Measurements from ENCODE around the gene SOX8. TPM values are rescaled to one million over a fixed set of nuclear protein-coding genes. Genes with fewer than 3 reads are reported as not detected.

SOX8 gene
- total and polyA plus RNA-seq, 2 experiments from 2014 or later = 5.7 to 26.2 TPM

DNA sequence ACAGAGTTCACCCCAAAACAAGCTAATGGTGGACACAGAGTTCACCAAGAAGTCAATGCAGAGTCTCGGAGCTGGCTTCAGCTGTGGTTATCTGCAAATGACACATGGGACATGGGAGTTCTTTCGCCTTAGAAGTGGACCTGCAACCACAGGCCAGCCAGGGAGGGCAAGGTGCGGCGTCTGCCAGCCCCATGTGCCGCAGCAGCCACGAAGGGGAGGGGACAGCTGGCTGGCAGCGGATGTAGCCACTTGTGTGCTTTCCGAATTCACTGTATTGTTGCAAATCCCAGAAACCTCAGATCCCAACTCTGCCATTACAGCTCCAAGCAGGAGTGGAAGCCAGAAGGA is 35.5 kb upstream of the SOX8 start (continued):
- TF ChIP-seq, protein P1, sequence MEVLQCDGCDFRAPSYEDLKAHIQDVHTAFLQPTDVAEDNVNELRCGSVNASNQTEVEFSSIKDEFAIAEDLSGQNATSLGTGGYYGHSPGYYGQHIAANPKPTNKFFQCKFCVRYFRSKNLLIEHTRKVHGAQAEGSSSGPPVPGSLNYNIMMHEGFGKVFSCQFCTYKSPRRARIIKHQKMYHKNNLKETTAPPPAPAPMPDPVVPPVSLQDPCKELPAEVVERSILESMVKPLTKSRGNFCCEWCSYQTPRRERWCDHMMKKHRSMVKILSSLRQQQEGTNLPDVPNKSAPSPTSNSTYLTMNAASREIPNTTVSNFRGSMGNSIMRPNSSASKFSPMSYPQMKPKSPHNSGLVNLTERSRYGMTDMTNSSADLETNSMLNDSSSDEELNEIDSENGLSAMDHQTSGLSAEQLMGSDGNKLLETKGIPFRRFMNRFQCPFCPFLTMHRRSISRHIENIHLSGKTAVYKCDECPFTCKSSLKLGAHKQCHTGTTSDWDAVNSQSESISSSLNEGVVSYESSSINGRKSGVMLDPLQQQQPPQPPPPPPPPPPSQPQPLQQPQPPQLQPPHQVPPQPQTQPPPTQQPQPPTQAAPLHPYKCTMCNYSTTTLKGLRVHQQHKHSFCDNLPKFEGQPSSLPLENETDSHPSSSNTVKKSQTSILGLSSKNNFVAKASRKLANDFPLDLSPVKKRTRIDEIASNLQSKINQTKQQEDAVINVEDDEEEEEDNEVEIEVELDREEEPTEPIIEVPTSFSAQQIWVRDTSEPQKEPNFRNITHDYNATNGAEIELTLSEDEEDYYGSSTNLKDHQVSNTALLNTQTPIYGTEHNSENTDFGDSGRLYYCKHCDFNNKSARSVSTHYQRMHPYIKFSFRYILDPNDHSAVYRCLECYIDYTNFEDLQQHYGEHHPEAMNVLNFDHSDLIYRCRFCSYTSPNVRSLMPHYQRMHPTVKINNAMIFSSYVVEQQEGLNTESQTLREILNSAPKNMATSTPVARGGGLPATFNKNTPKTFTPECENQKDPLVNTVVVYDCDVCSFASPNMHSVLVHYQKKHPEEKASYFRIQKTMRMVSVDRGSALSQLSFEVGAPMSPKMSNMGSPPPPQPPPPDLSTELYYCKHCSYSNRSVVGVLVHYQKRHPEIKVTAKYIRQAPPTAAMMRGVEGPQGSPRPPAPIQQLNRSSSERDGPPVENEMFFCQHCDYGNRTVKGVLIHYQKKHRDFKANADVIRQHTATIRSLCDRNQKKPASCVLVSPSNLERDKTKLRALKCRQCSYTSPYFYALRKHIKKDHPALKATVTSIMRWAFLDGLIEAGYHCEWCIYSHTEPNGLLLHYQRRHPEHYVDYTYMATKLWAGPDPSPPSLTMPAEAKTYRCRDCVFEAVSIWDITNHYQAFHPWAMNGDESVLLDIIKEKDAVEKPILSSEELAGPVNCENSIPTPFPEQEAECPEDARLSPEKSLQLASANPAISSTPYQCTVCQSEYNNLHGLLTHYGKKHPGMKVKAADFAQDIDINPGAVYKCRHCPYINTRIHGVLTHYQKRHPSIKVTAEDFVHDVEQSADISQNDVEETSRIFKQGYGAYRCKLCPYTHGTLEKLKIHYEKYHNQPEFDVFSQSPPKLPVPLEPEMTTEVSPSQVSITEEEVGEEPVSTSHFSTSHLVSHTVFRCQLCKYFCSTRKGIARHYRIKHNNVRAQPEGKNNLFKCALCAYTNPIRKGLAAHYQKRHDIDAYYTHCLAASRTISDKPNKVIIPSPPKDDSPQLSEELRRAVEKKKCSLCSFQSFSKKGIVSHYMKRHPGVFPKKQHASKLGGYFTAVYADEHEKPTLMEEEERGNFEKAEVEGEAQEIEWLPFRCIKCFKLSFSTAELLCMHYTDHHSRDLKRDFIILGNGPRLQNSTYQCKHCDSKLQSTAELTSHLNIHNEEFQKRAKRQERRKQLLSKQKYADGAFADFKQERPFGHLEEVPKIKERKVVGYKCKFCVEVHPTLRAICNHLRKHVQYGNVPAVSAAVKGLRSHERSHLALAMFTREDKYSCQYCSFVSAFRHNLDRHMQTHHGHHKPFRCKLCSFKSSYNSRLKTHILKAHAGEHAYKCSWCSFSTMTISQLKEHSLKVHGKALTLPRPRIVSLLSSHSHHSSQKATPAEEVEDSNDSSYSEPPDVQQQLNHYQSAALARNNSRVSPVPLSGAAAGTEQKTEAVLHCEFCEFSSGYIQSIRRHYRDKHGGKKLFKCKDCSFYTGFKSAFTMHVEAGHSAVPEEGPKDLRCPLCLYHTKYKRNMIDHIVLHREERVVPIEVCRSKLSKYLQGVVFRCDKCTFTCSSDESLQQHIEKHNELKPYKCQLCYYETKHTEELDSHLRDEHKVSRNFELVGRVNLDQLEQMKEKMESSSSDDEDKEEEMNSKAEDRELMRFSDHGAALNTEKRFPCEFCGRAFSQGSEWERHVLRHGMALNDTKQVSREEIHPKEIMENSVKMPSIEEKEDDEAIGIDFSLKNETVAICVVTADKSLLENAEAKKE (CRISPR knock-in tag; IDR thresholded peaks at IDR 0.05) = no peak
- TF ChIP-seq, protein P2, sequence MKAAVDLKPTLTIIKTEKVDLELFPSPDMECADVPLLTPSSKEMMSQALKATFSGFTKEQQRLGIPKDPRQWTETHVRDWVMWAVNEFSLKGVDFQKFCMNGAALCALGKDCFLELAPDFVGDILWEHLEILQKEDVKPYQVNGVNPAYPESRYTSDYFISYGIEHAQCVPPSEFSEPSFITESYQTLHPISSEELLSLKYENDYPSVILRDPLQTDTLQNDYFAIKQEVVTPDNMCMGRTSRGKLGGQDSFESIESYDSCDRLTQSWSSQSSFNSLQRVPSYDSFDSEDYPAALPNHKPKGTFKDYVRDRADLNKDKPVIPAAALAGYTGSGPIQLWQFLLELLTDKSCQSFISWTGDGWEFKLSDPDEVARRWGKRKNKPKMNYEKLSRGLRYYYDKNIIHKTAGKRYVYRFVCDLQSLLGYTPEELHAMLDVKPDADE (IDR thresholded peaks at IDR 0.05) = no peak
- no peak for TF ChIP-seq NANOG (IDR thresholded peaks at IDR 0.05; ENCODE audit: borderline replicate concordance)
- no peak for TF ChIP-seq ZNF114 (CRISPR knock-in tag; IDR thresholded peaks at IDR 0.05)
- TF ChIP-seq, protein P3, sequence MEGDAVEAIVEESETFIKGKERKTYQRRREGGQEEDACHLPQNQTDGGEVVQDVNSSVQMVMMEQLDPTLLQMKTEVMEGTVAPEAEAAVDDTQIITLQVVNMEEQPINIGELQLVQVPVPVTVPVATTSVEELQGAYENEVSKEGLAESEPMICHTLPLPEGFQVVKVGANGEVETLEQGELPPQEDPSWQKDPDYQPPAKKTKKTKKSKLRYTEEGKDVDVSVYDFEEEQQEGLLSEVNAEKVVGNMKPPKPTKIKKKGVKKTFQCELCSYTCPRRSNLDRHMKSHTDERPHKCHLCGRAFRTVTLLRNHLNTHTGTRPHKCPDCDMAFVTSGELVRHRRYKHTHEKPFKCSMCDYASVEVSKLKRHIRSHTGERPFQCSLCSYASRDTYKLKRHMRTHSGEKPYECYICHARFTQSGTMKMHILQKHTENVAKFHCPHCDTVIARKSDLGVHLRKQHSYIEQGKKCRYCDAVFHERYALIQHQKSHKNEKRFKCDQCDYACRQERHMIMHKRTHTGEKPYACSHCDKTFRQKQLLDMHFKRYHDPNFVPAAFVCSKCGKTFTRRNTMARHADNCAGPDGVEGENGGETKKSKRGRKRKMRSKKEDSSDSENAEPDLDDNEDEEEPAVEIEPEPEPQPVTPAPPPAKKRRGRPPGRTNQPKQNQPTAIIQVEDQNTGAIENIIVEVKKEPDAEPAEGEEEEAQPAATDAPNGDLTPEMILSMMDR (conservative IDR thresholded peaks at IDR 0.05; ENCODE audit: low read depth in 2 of 2) = no peak

DNA sequence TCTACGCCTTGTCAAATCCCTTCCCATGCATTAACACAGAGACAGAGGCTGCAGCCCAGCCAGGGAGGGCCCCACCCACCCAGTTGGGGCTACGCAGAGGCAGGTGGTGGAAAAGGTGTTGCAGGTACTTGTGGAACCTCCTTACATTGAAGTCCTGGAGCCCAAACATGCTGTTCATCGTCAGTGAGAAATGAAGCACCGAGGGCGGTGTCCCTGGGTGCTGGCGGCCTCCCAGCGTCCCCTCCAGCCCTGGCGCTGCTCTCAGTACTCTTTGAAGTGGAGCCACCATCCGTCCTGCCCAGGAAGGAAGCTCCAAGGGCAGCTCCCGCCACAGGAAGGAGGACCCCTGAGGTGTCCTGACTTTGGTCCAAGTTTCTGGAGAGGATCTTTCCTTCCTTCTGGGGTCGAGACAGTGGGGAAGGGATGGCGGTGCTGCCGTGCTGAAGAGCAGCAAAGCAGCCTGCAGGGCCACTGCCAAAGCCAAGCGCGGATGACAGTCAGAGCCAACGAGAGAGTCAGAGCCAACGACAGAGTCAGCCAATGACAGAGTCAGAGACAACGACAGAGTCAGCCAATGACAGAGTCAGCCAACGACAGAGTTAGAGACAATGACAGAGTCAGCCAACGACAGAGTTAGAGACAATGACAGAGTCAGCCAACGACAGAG is 34.2 kb upstream of the SOX8 start:
- H3K4me3 ChIP-seq = no peak overlapping the region
- no peak overlapping the region for H2AFZ ChIP-seq
- DNase-seq (ENCODE audit: low spot score) (no peak), ATAC-seq (no peak)
- H3K4me1 Mint-ChIP-seq = no peaks in the 10 kb centered on the region
- H3K27me3 Mint-ChIP-seq (ENCODE audit: insufficient read depth, low read depth, poor library complexity) = peaks cover 8% of the 10 kb centered on the region
- H3K4me3 Mint-ChIP-seq = no peak overlapping the region
- no peak overlapping the region for H3K4me2 ChIP-seq
- no peaks in the 10 kb centered on the region for H3K4me1 ChIP-seq (ENCODE audit: insufficient read depth)
- no peaks in the 10 kb centered on the region for H3K27me3 ChIP-seq (ENCODE audit: insufficient read depth)
- H3K27ac ChIP-seq (ENCODE audit: low read depth) = no peak overlapping the region
- no peaks in the 10 kb centered on the region for H3K36me3 ChIP-seq (ENCODE audit: insufficient read depth)
- H3K9me2 ChIP-seq (ENCODE audit: insufficient read depth) = no peaks in the 10 kb centered on the region
- H3K36me3 Mint-ChIP-seq (ENCODE audit: low read depth) = peaks cover 12% of the 10 kb centered on the region; the same call in 2 of the 3 replicates
- H3K79me2 ChIP-seq (replicated peaks; ENCODE audit: insufficient read depth) = no peaks in the 10 kb centered on the region
- H3K9me3 Mint-ChIP-seq = peaks cover 13% of the 10 kb centered on the region
- 0 out of 2 replicates have a peak overlapping the region, but pooled peaks have one; percentile 65 for H3K27ac Mint-ChIP-seq
- no peaks in the 10 kb centered on the region for H3F3A ChIP-seq (replicated peaks; ENCODE audit: low read depth)
- no peaks in the 10 kb centered on the region for H4K20me1 ChIP-seq (replicated peaks; ENCODE audit: insufficient read depth)
- no peak for TF ChIP-seq ZNF331 (CRISPR knock-in tag; IDR thresholded peaks at IDR 0.05; ENCODE audit: low read depth)
- TF ChIP-seq, protein P3 (conservative IDR thresholded peaks at IDR 0.05; ENCODE audit: low read depth in 2 of 2) = no peak
- TF ChIP-seq, protein P2 (IDR thresholded peaks at IDR 0.05) = no peak
- no peak for TF ChIP-seq STAT1 (IDR thresholded peaks at IDR 0.05; ENCODE audit: unreplicated experiment)
- no peak for TF ChIP-seq POLR2AphosphoS5 (IDR thresholded peaks at IDR 0.05; ENCODE audit: low read depth)
- no peak for TF ChIP-seq JUNB (IDR thresholded peaks at IDR 0.05; ENCODE audit: unreplicated experiment)
- TF ChIP-seq EZH2phosphoT487 (IDR thresholded peaks at IDR 0.05; ENCODE audit: unreplicated experiment) = no peak
- no peak for TF ChIP-seq ZNF114 (CRISPR knock-in tag; IDR thresholded peaks at IDR 0.05)
- TF ChIP-seq NANOG (IDR thresholded peaks at IDR 0.05; ENCODE audit: borderline replicate concordance) = no peak
